ENCODE data around the gene RPS3A. TPM values are rescaled to one million over a fixed set of nuclear protein-coding genes. Genes with fewer than 3 reads are reported as not detected.

Gene RPS3A
- total RNA-seq, 1 experiment from 2014 or later: 2,111 TPM

GRCh38 chr4:151150821-151151580 is 51.6 kb downstream of the RPS3A start (continued):
- TF ChIP-seq ZNF425 (CRISPR knock-in tag; conservative IDR thresholded peaks at IDR 0.05) (no peak), TCF7 (CRISPR knock-in tag; IDR thresholded peaks at IDR 0.05; ENCODE audit: low read depth) (no peak), HMGXB4 (CRISPR knock-in tag; IDR thresholded peaks at IDR 0.05) (no peak)

GRCh38 chr4:151152028-151152427 is 52.6 kb downstream of the RPS3A start:
- POLR2A ChIA-PET: interaction anchor here (0.5 kb wide), 1 partner anchor 71 kb away, joined by 4 read pairs; no protein-coding TSS in a partner anchor
- Mint-ChIP-seq H3K4me1 (no peaks in the 10 kb centered on the region), H3K4me3 (no peak overlapping the region), H3K36me3 (peaks cover 30% of the 10 kb centered on the region), H3K27me3 (ENCODE audit: low read depth) (no peaks in the 10 kb centered on the region), H3K27ac (no peak overlapping the region), H3K9me3 (no peaks in the 10 kb centered on the region)
- no peak for TF ChIP-seq ESRRA (CRISPR knock-in tag; IDR thresholded peaks at IDR 0.05; ENCODE audit: borderline replicate concordance)
- no peak for TF ChIP-seq RORB (CRISPR knock-in tag; IDR thresholded peaks at IDR 0.05)
- no peak for TF ChIP-seq ZNF219 (CRISPR knock-in tag; IDR thresholded peaks at IDR 0.05; ENCODE audit: borderline replicate concordance)
- no peak for TF ChIP-seq ZNF671 (CRISPR knock-in tag; IDR thresholded peaks at IDR 0.05)
- TF ChIP-seq RELA (CRISPR knock-in tag; IDR thresholded peaks at IDR 0.05; ENCODE audit: borderline replicate concordance): no peak
- no peak for TF ChIP-seq ZNF423 (CRISPR knock-in tag; IDR thresholded peaks at IDR 0.05)
- no peak for TF ChIP-seq ZBTB43 (CRISPR knock-in tag; IDR thresholded peaks at IDR 0.05)
- no peak for TF ChIP-seq KAT7 (CRISPR knock-in tag; IDR thresholded peaks at IDR 0.05; ENCODE audit: borderline replicate concordance)
- TF ChIP-seq PREB (CRISPR knock-in tag; IDR thresholded peaks at IDR 0.05; ENCODE audit: borderline replicate concordance): no peak
- TF ChIP-seq ETV6 (CRISPR knock-in tag; IDR thresholded peaks at IDR 0.05): no peak
- TF ChIP-seq USF2 (CRISPR knock-in tag; IDR thresholded peaks at IDR 0.05): no peak
- TF ChIP-seq AR (CRISPR knock-in tag; IDR thresholded peaks at IDR 0.05): no peak
- no peak for TF ChIP-seq TEAD4 (CRISPR knock-in tag; IDR thresholded peaks at IDR 0.05)
- TF ChIP-seq CDX4 (CRISPR knock-in tag; IDR thresholded peaks at IDR 0.05; ENCODE audit: borderline replicate concordance): no peak
- TF ChIP-seq ARID4B (CRISPR knock-in tag; IDR thresholded peaks at IDR 0.05; ENCODE audit: borderline replicate concordance): no peak
- TF ChIP-seq CREM (CRISPR knock-in tag; IDR thresholded peaks at IDR 0.05): no peak
- DNase-seq (ENCODE audit: low spot score): no peak
- ATAC-seq: no peak
- CTCF ChIA-PET: interaction anchor here (0.9 kb wide), 1 partner anchor 34 kb away, joined by 3 read pairs; no protein-coding TSS in a partner anchor

Measured in WTC11 (cell line).